GM18907 (cell line): ENCODE results near the gene MAPK6.
"Not testable (repeated sequence)": the region's sequence is repeated elsewhere in the genome, so short reads cannot be mapped to it uniquely, and the experiment has no call there.

Experiments used
- ATAC-seq: cut with Tn5 transposase; IDR thresholded peaks from one replicate; pipeline ENCODE4 v1.9.1; 2021; ENCODE audit warnings: mild to moderate bottlenecking, moderate library complexity; ENCODE audit not compliant: unreplicated experiment

The MAPK6 gene

DNA sequence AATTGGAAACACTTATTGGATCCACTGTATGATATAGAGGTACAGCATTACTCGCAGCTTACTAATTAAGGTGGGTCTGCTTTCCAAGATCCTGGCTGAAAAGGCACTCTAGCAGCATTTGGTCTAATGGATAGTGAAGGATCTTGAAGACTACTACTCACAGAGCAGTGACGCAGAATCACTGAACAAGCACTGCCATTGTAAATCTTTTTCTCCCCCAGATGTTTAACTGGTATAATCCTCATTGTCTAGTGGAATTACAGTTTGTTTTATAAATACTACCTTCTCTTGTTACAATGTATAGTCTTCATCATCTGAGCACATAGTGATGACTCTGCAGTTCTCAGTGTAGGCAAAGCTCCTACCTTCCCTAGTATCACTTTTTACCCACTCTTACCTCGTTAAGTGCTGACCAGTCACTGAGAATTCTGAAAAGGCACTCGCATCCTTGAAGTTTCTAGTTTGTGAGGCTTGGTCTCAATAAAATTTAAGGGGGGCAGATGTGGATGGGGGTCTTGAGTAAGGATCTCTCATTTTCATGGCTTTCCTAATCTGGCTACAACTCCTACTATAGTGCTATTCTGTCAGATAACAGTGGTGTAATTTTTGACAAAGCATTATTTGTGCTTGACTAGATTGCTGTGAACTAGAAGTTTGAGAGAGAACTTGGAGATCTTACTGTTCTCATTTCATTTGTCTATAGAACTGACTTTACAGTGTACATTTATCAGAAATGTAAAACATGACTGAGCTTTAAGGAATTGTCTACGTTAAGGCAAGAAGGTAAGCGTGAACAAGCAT, 23.2 kb downstream of the MAPK6 start:
- ATAC-seq: no peak

DNA sequence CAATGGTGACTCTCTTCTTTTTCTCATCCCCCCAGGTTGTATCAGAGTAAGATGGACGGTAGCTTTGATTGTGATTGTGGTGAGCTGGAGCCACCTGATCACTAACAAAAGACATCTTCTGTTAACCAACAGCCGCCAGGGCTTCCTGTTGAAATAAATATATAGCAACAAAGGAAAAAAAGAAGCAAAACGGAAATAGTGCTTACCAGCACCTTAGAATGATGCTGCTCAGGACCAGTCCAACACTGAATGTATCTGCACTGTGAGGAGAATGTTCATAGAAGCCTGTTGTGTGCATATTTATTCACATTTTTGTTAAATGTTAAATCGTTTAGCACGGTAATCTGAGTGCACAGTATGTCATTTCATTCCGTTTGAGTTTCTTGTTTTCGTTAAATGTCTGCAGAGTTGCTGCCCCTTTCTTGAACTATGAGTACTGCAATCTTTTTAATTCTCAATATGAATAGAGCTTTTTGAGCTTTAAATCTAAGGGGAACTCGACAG, 26.8 kb downstream of the MAPK6 start:
- peak; percentile 49 for ATAC-seq

DNA sequence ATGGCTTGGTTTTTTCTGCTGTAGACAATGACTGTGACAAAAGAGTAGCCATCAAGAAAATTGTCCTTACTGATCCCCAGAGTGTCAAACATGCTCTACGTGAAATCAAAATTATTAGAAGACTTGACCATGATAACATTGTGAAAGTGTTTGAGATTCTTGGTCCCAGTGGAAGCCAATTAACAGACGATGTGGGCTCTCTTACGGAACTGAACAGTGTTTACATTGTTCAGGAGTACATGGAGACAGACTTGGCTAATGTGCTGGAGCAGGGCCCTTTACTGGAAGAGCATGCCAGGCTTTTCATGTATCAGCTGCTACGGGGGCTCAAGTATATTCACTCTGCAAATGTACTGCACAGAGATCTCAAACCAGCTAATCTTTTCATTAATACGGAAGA, 27.5 kb downstream of the MAPK6 start:
- ATAC-seq: not testable (repeated sequence)

DNA sequence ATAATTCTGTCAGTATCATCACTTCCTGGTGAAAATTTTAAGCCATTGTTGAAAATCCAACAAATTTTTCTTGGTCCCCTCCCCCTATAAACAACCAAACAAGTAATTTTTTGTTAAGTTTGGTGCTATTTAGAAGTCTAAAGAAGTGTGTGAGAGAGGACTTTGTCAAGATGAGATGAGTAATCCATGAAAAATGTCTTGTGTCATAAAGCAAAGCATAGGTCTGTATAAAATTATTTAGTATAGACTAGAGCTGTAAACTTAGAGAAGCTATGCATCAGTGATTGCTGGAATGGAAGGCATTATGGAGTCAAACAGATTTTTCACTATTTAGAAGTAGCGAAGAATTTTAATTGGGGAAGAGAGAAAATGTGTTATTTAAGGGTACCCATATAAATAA, 31.4 kb downstream of the MAPK6 start:
- no peak for ATAC-seq

DNA sequence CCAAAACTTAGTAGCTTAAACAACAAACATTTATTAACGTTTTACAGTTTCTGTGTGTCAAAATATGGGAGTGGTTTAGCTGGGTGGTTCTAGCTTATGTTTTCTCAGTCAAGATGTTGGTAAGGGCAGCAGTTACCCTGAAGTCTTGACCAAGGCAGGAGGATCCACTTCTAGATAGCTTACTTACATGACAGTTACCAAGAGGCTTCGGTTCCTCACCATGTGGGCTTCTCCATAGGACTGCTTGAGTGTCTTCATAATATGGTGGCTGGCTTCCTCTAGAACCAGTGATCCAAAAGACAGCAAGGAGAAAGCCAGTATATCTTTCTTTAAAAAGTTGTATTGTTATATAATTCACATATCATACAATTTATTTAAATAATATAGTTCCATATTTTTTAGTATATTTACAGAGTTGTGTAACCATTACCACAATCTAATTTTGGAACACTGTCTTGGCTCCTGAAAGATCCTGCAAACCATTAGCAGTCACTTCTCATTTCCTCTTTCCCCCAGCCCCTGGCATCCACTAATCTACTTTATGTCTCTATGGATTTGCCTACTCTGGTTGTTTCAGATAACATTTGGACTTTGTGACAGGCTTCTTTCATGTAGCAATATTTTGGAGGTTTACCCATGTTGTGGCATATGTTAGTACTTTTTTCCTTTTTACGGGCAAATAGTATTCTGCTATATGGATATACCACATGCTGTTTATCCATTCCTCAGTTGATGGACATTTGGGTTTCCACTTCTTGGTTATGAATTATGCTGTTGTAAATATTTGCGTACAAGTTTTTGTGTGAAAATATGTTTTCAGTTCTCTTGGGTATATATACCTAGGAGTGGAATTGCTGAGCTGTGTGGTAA, 33.3 kb downstream of the MAPK6 start:
- ATAC-seq: no peak

DNA sequence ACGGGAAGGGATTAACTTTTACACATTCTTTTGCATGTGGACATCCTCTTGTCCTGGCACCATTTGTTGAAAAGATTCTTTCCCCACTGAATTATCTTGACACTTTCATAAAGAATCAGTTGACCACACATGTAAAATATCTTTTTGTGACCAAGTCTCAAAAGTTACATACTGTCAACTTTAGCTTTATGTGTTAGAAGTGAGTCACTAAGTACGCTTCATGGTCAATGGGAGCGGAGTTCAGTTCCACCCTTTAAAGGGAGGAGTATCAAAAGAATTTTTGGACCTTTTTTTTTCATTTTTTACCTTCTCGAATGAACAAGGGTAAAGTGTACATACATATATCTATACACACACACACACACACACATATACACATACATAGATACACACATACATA, 35.4 kb downstream of the MAPK6 start:
- ATAC-seq: no peak

DNA sequence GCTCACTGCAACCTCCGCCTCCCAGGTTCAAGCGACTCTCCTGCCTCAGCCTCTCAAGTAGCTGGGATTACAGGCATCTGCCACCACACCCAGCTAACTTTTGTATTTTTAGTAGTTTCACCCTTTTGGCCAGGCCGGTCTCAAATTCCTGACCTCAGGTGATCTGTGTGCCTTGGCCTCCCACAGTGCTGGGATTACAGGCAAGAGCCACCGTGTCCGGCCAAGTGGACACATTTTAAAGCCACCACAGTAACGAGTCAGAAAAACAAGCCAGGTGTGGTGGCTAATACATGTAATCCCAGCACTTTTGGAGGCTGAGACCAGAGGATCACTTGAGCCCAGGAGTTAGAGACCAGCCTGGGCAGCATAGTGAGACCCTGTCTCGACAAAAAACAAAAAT, 35.8 kb downstream of the MAPK6 start:
- not testable (repeated sequence) for ATAC-seq

DNA sequence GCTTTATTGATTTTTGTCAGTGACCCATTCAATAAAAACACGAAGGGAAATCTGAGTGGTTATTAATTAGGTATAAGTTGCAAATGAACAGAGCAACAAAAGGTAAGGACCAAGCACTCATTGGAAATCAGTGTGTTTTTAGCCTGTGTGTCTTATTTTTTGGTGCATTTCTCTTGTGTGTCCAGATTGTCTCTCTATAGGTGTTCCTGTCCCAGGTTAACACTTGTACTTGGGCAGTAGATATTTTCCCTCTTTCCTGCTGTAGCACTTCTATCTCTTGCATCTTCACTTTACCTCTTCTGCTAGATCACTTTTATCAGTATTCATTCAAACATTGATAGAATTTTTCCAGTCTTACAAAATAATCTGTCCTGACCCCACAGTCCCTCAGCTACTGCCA, 37.0 kb downstream of the MAPK6 start:
- no peak for ATAC-seq

DNA sequence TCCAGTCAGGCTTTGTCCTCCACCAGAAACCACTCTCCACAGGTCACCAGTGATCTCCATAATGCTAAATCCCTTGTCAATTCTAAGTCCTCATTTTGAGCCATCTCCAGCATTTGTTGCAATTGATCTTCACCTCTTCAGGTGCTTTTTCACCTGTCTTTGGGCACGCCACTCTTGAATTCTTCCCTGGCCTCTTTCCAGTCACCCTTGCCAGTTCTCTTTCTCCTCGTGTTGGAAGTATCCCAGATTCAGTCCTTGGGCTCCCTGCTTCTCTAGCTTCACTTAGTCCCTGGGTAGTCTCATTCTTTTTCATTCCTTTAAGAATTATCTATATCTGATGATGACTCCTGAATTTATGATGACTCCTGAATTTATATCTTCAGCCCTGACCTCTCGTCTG, 37.5 kb downstream of the MAPK6 start:
- no peak for ATAC-seq

DNA sequence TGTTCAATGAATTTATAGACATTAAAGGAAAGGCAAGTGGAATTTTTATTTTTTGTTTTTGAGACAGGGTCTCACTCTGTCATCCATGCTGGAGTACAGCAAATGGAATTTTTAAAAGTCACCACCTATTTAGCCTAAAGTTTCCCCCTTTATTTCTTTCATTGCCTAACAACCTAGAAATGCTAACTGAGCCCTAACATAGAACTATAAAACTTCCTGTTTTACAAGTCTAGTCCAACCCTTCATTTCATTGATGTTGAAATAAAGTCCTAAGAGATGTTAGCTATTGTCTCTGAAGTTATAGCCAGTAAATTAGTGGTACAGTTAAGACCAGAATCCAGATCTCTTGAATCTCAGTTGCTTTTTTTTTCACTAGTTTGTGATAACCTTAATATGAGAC, 39.0 kb downstream of the MAPK6 start:
- ATAC-seq: no peak

DNA sequence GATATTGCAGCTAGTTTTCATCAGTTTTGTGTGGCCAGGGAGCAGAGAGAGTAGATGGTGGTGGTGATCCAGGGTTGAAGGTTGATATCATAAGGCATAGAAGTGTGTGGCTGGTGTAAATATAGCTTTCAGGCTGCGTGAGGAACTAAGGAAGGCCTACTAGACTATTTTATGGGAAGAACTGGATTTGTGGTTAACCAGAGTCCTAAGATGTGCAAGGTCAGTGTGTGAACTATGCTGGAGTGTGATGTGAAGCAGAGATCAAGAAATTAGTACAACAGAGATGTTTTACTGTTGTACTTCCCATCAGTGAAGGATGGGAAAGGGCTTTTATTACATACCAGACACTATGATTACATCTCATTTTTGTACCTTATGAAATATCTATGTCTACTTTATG, 41.5 kb downstream of the MAPK6 start:
- no peak for ATAC-seq

DNA sequence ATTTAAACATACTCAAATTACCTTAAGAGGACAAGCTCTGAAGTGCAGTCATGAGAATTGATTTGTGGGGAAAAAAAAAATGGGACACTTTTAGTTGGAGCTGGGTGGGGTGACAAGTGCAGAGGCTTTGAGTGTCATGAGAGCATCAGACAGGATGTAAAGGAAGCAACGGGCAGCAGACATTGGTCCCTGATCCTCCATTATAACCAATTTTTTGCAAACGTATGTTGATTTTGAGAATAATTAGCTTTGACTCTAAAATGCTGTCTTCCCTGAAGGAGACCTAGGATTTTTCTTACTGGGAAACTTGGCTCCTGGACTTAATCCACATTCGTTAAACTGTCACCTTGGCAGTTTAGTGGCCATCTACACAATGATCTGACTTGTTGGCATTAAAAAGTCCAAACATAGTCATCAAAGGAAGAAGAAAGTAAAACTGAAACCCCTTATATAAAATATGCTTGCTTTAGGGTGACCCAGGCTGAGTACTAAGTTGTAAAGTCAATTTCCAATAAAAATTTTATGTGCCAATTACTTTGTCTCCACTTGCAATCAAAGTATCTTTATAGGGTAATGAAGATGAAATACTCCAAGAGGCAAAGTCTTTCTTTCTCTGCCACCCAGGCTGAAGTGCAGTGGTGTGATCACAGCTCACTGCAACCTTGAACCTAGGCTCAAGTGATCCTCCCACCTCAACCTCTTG, 48.0 kb downstream of the MAPK6 start:
- no peak for ATAC-seq

DNA sequence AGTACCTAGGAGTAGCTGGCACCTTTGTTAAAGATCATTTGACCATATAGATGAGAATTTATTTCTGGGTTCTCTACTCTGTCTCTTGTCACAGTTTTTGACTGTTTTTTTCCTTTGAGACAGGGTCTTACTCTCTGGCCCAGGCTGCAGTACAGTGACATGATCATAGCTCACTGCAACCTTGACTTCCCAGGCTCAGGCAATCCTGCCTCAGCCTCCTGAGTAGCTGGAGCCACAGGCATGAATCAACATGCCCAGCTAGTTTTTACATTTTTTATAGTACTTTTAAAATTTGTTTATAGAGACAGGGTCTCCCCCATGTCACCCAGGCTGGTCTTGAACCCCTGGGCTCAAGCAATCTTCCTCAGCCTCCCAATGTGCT, 48.5 kb downstream of the MAPK6 start:
- ATAC-seq: no peak

DNA sequence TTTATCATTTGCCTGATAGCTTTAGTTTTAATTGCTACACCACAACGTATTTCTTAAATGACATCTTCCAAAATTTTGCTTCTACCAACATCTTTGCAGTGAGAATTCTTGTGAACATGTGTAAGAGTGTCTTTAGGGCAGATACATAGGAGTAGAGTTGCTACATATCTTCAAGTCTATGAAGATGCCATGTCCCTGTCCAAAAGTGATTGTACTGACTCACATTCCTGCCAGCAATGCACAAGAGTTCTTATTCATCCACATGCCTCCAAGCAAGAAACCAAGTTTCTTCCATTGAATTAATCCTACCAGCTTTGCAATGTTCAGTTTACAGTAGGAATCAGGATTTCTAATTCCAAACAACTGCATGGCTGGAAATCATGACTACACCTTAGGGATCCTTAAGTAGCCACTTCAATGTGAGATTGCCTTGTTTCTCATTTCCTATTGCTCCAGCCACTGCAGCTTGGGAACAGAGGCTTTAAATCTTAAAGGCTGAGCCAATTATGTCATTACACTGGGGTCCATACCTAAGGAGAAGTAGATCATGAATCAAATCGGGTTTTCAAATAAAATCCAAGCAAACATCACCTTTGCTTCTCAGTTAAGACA, 49.1 kb downstream of the MAPK6 start:
- no peak for ATAC-seq

DNA sequence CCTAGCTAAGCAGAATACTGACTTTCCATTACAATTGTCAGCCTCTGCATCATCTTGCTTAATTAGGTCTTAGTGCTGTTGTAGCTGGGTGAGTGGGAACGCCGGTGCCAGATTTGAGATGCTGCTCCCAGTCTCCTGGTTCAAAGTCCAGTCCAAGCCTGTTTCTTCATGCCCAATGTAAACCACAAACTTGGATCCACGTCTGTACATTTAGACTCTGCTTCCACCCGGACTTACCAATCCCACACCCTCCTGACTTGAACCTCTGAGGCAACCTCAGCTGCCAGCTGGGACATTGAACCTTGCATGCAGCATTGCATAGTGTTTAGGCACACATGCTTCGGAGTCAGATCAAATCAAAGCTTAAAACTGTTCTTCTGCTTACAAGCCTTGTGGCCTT, 50.5 kb downstream of the MAPK6 start:
- ATAC-seq: no peak

DNA sequence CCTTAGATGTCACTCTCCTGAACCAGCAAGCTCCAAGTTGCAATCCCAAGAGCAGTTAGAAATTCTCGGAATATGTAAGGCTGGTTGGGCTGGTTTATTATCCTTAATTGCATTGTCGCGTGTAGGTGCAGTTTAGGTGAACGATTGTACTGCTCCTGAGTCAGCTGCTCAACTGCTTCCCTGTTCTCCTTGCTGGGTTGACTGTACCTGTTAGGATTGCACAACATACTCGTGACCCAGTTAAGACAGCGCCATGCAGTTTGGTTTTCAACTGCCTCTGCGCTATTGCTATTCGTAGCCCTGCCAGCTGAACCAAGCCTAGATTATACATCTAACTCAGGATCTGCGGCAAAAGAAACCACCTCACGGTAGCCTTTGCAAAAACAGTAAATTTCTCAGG, 52.6 kb downstream of the MAPK6 start:
- ATAC-seq: no peak

DNA sequence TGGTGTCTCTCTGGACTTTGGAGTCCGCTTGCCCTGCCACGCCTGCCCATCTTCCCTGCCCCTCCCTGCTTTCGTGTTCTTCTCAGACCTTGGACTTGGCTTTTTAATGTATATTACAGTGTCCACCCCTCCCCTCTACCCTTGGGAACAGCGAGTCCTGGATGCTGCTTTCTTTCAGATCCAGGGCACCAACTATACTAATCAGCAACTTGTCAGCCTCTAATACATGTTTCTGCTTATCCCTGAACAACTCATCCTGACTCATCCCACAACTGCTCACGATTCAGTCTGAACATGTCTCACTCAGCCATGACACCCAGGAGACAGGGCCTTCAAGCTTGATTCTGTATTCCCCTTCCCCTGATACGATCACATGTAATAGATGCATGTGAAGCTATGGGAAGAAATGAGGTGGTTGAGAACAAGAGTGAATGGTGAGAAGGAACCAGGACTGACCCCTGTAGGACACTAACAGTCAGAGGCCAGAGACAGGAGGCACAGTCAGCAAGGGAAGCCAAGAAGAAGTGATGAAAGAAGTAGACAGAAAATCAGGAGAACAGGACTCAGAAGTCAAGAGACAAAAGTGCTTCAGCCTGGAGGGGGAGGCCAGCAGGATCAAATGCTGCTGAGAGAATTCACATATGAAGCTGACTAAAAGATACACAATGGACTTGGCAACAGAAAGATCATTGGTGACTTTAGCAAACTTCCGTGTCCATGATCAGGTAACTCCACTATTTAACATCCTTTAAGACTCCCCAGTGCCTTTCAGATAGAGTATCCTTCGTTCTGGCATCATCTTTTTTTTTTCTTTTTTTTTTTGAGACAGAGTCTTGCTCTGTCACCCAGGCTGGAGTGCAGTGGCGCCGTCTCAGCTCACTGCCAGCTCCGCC, 58.1 kb downstream of the MAPK6 start:
- peak; percentile 62 for ATAC-seq

DNA sequence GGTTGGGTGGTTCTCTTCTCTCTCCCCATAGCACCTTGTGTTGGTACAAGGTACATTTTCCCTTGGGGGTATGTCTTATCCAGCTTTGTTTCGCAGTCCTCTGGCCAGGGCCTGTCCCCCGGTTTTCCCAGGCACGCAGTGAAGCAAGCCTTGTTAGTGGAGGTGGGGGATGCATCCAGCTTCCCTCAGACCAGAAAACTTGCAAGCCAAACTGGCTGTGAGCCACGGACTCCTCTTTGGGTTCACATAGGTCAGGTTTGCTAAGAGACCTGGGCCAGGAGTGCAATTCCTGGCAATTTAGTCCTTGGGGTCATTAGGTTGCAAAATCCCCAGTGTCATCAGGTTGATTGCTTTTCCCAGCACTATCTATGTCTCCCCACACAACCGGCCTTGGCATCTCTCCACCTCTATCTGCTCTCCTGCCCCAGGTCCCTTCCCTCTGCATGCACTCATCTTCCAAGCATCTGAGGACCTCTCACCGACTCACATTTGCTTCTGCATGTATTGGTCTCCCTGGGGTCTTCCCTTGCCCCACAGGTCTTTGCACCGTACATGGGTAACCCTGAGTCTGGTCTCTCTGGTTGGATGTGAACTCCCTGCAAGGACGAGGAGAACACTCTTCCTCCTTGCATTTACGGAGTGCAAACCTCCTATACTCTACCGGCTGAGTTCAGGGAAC, 59.3 kb downstream of the MAPK6 start:
- ATAC-seq: no peak

DNA sequence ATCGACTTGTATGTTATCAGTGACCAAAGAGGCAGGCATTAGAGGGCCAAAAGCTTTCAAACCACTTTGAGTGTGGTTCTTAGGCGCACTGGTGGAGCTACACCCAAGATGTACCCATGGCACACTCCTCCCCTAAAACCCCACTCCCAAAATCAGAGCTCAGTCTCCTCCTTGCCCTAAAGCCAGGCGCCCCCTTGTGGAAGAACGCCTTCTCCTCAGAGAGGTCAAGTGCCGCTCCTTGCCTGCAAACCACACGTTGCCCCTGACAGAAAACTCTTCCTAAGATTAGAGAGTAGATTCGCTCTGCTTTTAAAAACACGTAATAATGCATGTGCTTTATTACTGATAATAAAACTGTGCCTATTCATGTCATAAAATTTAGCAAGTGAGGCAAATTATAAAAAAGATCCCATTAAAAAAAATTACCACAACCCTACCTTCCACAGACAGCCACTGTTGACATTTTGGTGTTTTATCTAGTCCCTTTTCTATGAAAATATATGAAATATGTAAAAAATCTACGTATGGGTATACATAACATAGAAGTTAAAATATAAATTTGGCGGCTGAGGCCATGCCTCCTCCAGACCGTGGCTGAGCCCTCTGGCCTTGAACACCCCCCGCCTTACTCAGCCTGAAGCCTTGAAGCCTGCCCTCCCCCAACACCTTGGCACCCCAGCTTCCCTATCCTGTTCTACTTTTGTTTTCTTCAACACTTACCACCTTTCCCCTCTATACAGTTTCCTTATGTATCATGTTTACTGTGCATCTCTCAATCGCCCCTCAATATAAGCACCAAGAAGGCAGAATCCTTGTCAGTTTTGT, 60.1 kb downstream of the MAPK6 start:
- no peak for ATAC-seq
